ENCODE data around the gene FOXL3. TPM values are rescaled to one million over a fixed set of nuclear protein-coding genes. Genes with fewer than 3 reads are reported as not detected.

Gene FOXL3
- total and polyA plus RNA-seq, 4 donors = not detected

DNA sequence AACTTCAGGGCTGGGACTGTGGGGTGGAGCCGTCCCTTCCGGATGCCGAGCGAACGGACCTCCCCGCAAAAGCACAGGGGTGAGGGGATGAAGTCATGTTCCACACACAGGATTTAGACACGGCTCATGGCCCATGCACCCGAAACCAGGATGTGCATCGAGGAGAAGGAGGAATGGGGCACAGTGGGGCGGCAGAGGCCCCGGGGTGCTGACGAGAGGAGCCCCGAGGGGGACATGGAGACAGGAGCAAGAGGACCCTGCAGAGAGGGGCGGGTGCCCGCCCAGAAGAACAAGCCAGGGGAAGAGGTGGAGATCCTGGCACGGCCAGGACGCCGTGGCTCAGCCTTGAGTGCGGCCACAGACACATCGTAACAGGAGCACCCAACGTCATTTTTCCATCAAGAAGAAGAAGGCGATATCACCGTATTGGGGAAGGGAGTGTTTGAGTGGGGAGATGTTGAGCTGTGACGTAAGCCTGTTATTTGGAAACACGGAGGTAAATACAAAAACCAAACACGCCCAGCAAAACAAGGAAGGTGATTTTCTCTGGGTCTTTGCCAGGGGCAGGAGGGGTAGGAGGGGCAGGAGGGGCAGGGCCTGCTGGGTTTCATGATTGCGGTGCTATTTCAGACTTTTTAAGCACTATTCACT lies 25.3 kb upstream of the FOXL3 start:
- WGBS, 2 donors = 48 to 63% methylated on average over 27 of the region's 27 CpGs
- ATAC-seq (ENCODE audit: insufficient read depth, low FRiP score) (peak; percentile 37), DNase-seq (peak in 2 of 3 donors; percentile 19 to 29)
- Histone ChIP-seq H3K9ac (ENCODE audit: insufficient read depth in 1 of 2, low read length in 2 of 2) (no peak overlapping the region), H3K27me3 (ENCODE audit: control insufficient read depth in 3 of 3, insufficient read depth in 3 of 3, low read length in 2 of 3) (peaks cover 0 to 3% (median 0%) of the 10 kb centered on the region in 3 donors), H3K4me3 (no peak overlapping the region), H3K36me3 (ENCODE audit: control insufficient read depth in 4 of 4, insufficient read depth in 4 of 4, low read length in 4 of 4) (peaks cover 4 to 13% (median 8%) of the 10 kb centered on the region in 4 donors), H3K4me1 (ENCODE audit: control insufficient read depth in 5 of 5, insufficient read depth in 5 of 5, low read length in 5 of 5) (peaks cover 0 to 5% (median 0%) of the 10 kb centered on the region in 5 donors), H3K9me3 (ENCODE audit: control insufficient read depth in 4 of 4, insufficient read depth in 3 of 4, low read length in 3 of 4) (peaks cover 0 to 11% (median 2%) of the 10 kb centered on the region in 4 donors), H3K27ac (ENCODE audit: low read depth in 1 of 2, low read length in 1 of 2) (peak overlapping the region in 1 of 2 donors; percentile 81)
- TF ChIP-seq, protein P1, sequence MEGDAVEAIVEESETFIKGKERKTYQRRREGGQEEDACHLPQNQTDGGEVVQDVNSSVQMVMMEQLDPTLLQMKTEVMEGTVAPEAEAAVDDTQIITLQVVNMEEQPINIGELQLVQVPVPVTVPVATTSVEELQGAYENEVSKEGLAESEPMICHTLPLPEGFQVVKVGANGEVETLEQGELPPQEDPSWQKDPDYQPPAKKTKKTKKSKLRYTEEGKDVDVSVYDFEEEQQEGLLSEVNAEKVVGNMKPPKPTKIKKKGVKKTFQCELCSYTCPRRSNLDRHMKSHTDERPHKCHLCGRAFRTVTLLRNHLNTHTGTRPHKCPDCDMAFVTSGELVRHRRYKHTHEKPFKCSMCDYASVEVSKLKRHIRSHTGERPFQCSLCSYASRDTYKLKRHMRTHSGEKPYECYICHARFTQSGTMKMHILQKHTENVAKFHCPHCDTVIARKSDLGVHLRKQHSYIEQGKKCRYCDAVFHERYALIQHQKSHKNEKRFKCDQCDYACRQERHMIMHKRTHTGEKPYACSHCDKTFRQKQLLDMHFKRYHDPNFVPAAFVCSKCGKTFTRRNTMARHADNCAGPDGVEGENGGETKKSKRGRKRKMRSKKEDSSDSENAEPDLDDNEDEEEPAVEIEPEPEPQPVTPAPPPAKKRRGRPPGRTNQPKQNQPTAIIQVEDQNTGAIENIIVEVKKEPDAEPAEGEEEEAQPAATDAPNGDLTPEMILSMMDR (IDR thresholded peaks at IDR 0.05; ENCODE audit: control extremely low read depth, extremely low read depth) = no peak

DNA sequence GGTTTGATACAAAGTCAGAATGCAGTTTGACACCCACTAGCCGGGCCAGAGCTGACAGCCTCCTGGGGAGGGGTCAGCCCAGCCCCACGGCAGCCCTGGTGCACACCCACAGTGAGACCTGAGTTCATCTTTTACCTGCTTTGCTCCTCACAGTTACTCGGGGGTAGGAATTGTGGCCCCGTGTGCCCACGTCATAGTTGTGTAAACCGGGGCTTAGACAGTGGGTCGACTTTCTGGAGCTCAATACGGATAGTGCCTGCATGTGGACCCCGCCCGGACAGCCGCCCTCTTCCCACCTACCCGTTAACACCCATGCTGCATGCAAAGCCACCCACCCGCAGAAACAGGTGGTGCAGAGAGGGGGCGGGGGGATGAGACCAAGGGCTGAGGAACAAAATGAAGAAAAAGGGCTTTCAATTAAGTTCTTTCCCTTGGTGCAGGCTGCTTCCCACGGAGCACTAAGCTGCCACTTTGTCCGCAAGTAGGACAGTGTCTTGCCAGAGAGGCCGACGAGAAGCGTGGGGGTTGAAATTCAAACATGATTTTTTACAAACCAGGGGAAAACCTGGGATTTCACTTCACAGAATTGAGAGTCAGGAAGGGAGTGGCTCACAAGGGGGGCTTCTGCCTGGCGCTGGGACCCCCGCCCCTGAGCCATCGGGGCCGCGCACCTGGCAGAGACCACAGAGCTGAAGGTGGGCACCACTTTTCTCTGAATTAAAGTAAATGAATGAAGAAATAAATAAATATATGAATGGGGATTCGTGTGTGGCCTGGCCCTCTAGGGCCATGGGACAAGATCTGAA lies 24.6 kb upstream of the FOXL3 start:
- no peak for DNase-seq
- H3K9me3 ChIP-seq (ENCODE audit: control insufficient read depth in 4 of 4, insufficient read depth in 3 of 4, low read length in 3 of 4) = peaks cover 0 to 10% (median 2%) of the 10 kb centered on the region in 4 donors
- no peak for ATAC-seq (ENCODE audit: insufficient read depth, low FRiP score)
- H3K27ac ChIP-seq (ENCODE audit: low read depth in 1 of 2, low read length in 1 of 2) = no peak overlapping the region
- no peak overlapping the region for H3K9ac ChIP-seq (ENCODE audit: insufficient read depth in 1 of 2, low read length in 2 of 2)
- H3K4me1 ChIP-seq (ENCODE audit: control insufficient read depth in 5 of 5, insufficient read depth in 5 of 5, low read length in 5 of 5) = peaks cover 0 to 5% (median 0%) of the 10 kb centered on the region in 5 donors
- peaks cover 0 to 13% (median 3%) of the 10 kb centered on the region in 4 donors for H3K36me3 ChIP-seq (ENCODE audit: control insufficient read depth in 4 of 4, insufficient read depth in 4 of 4, low read length in 4 of 4)
- peaks cover 0 to 3% (median 0%) of the 10 kb centered on the region in 3 donors for H3K27me3 ChIP-seq (ENCODE audit: control insufficient read depth in 3 of 3, insufficient read depth in 3 of 3, low read length in 2 of 3)
- H3K4me3 ChIP-seq = no peak overlapping the region
- WGBS, 2 donors = 72 to 82% methylated on average over 25 of the region's 25 CpGs
- TF ChIP-seq, protein P1 (IDR thresholded peaks at IDR 0.05; ENCODE audit: control extremely low read depth, extremely low read depth) = no peak

DNA sequence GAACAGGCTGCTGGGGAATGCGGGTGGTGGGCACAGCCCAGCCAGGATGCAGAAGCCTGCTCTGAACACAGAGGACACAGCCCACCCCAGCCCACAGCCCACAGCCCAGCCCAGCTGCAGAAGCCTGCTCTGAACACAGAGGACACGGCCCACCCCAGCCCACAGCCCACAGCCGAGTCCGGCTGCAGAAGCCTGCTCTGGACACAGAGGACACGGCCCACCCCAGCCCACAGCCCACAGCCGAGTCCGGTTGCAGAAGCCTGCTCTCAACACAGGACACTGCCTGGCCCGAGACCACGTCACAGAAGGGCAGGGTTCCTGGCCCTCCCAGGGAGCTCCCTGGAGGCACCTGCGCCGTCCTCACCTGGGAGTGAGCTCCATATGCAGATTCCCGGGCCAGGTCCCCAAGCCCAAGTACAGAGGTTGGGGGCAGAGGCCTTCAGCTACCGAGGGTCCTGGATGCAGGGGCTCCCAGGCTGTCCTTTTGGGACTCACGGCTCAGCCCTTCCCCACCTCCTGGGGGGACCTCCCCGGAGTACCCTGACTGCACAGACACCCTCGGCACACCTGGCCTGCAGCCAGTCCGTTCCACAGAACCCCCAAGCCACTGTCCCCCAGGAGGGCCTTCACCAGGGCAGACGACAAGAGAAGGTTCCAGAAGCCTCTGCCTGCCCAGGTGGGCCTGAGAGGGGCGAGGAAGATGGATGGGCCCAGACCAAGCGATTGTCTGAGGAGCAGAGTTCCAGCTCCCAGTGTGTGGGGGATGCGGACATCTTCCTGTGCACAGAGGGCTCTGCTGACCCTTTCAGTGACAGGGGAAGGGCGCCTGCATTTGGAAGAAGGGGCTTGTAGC lies 23.7 kb upstream of the FOXL3 start:
- Histone ChIP-seq H3K4me3 (no peak overlapping the region), H3K36me3 (ENCODE audit: control insufficient read depth in 4 of 4, insufficient read depth in 4 of 4, low read length in 4 of 4) (peaks cover 0 to 7% (median 0%) of the 10 kb centered on the region in 4 donors), H3K27me3 (ENCODE audit: control insufficient read depth in 3 of 3, insufficient read depth in 3 of 3, low read length in 2 of 3) (peaks cover 0 to 3% (median 0%) of the 10 kb centered on the region in 3 donors), H3K9me3 (ENCODE audit: control insufficient read depth in 4 of 4, insufficient read depth in 3 of 4, low read length in 3 of 4) (peaks cover 0 to 8% (median 2%) of the 10 kb centered on the region in 4 donors), H3K4me1 (ENCODE audit: control insufficient read depth in 5 of 5, insufficient read depth in 5 of 5, low read length in 5 of 5) (peaks cover 0 to 5% (median 0%) of the 10 kb centered on the region in 5 donors), H3K9ac (ENCODE audit: insufficient read depth in 1 of 2, low read length in 2 of 2) (no peak overlapping the region), H3K27ac (ENCODE audit: low read depth in 1 of 2, low read length in 1 of 2) (no peak overlapping the region)
- ATAC-seq (ENCODE audit: insufficient read depth, low FRiP score) = no peak
- TF ChIP-seq, protein P1 (IDR thresholded peaks at IDR 0.05; ENCODE audit: control extremely low read depth, extremely low read depth) = no peak
- 91% methylated on average over 21 to 22 of the region's 22 CpGs for WGBS, 2 donors
- DNase-seq = no peak
